HG02840 (cell line): Measurements from ENCODE around the gene PPAT.
"Not testable (repeated sequence)": the region's sequence is repeated elsewhere in the genome, so short reads cannot be mapped to it uniquely, and the experiment has no call there.

Experiments
- ATAC-seq: cut with Tn5 transposase; IDR thresholded peaks from one replicate; pipeline ENCODE4 v1.9.1; 2021; ENCODE audit warnings: mild to moderate bottlenecking, moderate library complexity, moderate number of reproducible peaks; ENCODE audit not compliant: unreplicated experiment, low FRiP score

Gene PPAT

DNA sequence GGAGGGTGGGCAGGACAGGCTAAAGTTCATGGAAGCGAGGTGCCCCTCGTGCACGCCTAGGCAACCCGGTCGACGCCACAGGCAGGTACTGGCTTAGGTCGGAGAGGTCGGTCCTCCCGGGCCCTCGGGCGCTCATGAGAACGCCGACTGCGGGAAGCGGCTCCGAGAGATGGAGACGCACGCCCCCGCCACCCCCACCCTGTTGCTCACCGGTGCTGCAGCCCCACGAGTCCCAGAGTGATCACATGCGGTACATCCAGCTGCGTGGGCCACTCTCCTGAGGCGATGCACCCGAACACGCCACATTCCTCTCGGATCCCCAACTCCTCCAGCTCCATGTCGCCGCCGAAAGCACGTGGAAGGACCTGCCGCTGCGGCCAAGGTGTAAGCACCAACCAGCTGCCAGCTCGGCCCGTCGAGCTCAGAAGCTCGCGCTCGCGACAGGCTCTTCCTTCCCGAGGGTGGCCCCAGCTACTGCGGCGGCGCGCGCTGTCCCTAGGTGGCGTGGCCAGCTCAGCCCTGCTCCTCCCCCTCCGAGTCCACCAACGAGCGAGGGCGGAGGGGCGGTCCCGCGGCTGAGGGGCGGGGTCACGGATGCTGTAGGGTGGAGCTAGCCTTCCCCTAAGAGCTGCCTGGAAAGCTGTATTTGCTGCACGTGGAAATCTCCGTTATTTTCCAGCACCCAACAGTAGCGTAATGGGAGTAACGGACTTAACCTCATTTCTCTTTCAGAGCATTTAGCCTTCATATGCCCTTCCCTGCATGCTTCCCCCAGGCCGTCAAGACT lies at the start of gene PPAT:
TSS of gene PPAT (minus strand) at position 476 of the 787 bp plus-strand sequence. CDS start at position 338, 138 bp downstream.
- ATAC-seq: peak; percentile 71

DNA sequence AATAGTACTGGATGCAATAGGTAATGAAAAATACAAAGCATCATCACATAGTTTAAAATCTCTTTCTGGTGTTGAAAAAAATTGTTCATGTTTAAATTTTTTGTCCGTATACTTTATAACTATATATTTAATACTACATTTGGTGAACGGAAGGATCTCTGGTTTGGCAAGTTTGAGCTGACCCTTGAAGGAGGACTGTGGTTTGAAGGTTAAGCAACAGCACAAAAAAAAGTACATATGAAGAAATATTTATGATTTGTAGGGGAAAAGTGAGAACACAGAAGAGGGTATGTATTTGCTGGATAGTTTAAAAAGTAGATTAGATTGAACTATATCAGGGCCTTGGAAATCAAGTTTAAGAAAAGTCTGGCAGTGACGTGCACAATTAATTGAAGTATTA lies 45.3 kb upstream of the PPAT start:
- ATAC-seq: no peak

DNA sequence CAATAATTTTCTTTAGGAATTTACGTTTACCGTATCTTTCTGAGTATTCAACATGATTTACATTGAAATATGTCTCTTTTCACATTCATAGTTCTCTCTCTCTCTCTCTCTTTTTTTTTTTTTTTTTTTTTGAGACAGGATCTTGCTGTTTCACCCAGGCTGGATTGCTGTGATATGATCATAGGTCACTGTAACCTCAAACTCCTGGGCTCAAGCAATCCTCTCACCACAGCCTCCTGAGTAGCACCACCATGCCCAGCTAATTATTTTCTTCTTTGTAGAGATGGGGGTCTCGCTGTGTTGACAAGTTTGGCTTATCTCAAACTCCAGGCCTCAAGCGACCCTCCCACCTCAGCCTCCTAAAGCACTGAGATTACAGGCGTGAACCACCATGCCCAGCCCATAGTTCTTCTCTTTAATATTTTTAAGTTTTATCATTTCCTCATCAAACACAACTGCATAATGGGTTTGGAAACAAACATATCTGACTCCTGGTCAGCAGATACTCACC lies 41.8 kb upstream of the PPAT start:
- no peak for ATAC-seq

DNA sequence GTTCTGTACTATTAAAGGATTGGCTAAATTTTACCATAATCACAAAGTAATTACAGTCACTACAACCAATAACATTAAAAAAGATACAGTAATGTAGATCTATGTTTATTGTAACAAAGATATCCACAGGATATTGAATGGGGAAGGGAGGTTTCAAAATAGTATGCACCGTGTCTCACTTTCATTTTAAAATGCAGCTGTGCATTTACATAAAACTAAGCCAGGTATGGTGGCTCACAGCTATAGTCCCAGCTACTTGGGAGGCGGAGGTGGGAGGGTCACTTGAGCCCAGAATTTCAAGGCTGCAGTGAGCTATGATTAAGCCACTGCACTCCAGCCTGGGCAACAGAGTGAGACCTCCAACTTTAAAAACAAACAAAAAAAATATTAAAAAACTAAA lies 40.5 kb upstream of the PPAT start:
- no peak for ATAC-seq

DNA sequence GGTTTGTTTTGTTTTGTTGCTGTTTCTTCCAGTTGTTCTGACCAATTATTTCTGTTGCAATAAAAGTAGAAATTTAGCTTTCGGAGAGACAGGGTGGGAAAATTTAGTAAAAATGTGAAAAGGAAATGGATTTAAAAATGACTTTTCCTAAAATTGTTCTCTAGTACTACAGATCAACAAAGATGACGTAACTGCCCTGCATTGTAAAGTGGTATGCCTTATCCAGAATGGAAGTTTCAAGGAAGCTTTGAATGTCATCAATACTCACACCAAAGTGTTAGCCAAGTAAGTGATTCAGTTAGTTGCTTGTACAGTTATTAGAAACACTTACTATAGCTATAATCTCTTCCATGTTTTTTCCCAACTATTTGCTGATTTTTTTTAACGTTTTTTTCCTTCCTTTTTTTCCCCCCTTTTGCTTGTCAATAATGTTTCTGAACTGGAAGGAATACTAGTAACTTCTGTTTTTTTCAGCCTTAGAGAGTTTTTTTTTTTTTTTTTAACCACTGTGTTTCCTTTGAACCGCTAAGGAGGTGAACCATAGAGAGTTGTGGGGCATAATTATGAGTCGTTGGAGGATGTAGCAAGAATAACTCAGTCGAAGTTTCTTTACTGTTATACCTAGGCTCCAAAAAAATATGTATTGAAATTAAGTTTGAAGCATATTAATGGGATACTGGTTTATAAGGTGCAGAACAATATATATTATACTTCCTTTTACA lies 34.2 kb upstream of the PPAT start:
- no peak for ATAC-seq

DNA sequence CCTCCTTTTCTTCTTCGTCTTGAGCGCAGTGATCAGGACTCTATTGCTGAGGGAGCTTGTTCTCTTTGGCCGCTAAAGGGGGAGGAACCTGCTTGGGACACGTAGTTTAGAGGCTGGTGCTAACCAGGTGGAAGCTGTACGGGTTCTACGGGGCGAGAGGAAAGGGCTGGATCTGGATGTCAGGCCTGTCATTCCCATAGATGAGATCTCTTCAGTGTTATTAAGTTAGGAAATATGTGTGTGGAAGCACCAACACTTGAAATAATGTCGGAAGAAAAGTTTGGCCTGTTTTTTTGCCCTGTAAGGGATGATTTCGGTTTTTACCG lies 32.6 kb upstream of the PPAT start:
- ATAC-seq: peak; percentile 51

DNA sequence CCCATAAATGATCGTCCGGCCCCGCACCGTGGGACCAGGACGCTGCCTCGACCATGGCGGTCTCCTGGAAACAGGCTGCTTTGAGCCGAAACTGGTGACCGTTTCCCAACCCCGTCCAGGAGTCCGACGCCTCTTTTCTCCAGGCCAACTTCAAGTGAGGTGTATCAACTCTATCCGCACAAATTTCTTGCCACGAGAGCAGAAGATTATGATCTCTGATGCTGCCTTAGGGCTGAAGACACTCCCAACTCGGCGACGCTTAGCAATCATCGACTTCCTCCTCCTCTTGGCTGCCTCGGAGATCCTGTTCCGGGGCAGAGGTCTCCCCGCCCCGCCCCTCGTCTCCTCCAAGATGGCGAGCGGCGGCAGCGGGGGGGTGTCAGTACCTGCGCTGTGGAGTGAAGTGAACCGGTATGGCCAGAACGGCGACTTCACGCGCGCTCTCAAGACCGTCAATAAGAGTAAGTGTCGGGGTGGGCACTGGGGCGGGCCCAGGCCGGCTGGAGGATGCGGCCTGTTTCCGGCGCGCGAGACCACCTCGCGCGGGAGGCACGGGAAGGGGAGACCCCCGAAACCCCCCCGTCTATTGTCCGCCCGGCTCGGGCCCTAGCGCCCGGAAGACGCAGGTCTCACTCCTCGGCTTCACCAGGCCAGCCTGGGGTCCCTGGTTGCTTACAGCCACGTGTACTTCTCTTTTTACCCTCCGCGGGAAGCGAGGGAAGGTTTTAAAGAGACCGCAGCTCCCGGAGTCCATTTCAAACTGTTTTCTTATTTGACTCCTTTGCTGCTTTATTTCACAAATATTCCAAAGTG lies 32.1 kb upstream of the PPAT start, which contains the start of gene SRP72:
TSS of gene SRP72 (plus strand) at position 334 of the 813 bp plus-strand sequence. CDS start at position 353, 19 bp downstream.
- ATAC-seq: peak; percentile 92

DNA sequence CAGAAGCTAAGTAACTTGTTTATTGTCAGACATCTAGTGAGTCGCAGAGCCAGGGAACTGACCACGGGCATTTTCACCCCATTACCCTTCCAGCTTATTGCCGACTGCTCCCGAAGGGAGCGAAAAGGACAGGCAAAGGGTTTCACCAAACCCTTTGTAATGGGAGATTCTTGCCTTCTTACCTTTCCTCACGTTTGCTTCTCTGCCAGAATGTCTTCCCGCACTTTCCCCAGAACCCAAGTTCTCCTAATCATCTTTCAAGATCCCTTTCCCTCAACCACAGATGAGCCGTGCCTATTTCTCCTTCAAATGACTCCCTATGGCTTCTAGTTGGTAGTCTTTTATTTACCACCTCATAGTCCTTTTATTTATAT lies 31.5 kb upstream of the PPAT start:
- ATAC-seq: no peak

DNA sequence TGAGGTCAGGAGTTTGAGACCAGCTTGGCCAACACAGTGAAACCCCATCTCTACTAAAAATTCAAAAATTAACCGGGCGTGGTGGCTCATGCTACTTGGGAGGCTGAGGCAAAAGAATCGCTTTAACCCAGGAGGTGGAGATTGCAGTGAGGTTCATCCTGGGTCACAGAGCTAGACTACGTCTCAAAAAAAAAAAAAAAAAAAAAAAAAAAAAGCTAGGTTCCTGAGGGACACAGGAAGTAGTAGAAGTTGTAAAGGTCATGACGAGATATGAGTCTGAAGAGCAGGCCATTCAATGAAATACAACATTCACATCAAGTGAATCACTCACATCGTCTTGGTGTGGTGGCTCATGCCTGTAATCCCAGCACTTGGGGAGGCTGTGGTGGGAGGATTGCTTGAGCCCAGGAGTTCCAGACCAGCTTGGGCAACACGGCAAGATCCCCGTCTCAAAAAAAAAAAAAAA lies 30.9 kb upstream of the PPAT start:
- ATAC-seq: not testable (repeated sequence)

DNA sequence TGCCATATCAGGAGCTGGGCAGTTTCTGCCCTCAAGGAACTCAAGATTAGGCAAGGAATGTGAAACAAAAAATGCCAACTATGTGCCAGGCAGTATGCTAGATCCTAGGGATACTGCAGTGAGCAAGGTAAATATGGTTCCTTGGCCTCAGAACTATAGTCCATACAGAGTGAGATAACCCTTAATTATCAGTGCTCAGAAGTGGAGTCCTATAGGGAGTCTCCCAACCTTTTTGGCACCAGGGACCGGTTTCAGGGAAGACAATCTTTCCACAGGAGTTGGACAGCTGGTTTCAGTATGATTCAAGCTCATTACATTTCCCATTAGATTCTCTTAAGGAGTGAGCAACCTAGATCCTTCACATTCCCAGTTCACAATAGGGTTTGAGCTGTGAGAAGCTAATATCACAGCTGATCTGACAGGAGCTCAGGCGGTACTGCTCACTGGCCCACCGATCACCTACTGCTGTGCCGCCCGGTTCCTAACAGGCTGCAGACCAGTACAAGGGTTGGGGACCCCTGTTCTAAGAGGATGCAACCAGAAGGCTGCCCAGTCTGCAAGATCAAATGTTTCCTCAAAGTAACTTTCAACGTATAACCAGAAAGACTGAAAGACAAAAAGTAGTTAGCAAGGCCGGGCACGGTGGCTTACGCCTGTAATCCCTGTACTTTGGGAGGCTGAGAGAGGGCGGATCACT lies 30.3 kb upstream of the PPAT start:
- ATAC-seq: no peak

DNA sequence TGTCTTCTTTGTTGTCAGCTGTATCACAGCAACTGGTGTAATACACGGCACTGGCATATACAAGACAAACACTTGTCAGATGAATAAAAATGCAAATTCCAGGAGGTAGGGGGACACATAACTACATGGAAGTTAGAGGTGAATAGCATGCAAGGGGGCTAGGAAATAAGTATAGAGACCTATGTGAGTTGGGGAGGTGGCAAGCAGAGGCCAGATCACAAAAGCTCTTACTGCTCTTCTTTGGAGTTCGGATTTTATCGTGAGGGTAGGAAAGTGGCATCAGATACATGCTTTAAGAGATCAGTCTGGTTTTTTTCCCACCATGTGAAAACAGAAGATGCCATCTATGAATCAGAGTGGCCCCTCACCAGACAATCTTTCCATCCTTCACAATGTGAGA lies 29.2 kb upstream of the PPAT start:
- no peak for ATAC-seq

DNA sequence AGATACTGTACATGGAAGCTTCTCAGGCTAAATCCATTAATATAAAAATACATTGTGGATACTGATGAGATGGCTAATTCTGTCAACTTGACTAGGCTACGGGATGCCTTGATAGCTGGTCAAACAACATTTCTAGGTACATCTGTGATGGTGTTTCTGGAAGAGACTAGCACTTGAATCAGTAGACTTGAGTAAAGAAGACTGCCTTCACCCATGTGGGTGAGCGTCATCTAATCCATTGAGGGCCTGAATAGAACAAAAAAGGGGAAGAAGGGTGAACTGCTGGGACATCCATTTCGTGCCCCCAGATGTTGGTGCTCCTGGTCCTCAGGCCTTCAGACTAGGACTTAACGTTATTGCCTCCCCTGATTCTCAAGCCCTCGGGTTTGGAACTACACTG lies 28.3 kb upstream of the PPAT start:
- ATAC-seq: no peak

DNA sequence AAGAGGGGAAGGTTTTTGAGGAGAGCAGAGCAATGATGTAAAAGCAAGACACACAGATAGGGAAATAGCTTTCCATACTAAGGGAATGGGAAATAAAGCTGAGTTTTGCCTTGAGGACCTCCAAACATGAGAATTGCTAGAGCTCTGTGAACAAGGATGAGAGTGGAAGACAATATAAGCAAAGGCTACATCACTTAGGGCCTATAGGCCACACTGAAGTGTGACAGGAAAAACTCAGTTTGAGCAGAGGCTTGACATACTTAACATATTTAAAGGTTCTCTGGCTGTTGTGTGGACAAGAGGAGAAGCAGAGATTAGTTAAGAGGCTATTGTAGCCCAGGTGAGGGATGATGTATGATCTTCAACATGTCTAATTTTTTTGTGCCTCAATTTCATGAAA lies 26.7 kb upstream of the PPAT start:
- no peak for ATAC-seq

DNA sequence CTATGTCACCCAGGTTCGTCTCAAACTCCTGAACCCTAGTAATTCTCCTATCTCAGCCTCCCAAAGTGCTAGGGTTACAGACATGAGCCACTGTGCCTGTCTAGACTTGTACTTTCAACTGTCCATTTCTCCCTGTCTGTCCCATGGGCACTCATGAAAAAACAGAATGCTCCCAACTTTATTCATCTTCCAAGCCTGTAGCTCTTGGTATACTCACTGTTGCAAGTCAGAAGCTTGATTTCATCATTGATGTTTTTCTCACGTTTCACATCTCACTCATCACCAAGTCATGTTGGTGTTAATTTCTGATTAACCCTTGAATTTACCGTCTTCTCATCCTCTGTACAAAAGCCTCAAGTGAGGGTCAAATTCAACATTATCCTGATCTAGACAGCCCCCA lies 24.7 kb upstream of the PPAT start:
- ATAC-seq: no peak

DNA sequence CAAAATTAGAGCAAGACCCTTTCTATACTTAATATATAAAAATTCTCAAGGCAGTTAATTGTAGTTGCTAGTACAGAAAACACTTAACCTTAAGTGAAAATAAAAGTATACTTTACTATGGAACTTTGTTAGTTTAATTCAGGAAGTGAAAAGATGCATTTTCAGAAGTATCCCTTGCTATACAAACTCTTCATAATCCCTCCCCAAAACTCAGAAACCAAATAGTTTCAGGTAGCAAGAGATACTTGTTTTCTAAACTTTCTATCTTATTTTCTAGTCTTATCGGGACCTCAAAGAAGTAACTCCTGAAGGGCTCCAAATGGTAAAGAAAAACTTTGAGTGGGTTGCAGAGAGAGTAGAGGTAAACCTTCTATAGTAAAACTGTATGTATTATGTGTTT lies 14.9 kb upstream of the PPAT start:
- no peak for ATAC-seq

DNA sequence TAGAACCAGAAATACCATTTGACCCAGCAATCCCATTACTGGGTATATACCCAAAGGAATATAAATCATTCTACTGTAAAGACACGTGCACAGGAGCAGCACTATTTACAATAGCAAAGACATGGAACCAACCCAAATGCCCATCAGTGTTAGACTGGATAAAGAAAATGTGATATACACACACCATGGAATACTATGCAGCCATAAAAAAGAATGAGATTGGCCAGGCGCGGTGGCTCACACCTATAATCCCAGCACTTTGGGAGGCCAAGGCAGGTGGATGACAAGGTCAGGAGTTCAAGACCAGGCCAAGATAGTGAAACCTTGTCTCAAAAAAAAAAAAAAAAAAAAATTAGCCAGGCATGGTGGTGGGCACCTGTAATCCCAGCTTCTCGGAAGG lies 14.1 kb upstream of the PPAT start:
- not testable (repeated sequence) for ATAC-seq

DNA sequence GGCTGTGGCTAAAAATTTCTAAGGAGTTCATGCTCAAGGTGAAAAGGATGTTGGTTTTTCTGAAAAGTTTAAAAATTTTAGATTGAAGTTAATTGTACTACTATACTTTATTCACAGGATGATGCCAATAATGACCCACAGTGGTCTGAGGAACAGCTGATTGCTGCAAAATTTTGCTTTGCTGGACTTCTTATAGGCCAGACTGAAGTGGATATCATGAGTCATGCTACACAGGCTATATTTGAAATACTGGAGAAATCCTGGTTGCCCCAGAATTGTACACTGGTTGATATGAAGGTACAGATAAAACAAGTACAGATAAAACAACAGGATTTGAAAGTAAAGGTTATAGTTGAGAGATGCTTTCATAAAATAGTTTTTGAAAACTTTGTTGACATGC lies 12.9 kb upstream of the PPAT start:
- no peak for ATAC-seq

DNA sequence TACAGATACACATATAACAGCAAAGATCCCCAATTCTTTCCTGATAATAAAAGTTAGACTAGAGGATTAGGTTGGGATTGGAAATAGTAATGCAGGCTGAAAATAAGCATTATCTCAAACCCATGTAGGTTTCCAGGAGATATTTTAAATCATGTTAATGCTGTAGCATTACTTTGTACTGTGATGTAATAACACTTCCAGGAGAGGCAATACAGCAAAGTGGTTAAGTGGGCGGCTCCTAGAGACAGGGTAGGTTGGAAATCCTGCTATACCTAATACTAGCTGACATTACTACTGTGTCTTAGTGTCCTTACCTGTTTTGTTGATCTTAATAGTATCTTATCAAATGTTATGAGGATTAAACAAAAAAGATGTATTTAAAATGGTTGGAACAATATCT lies 10.3 kb upstream of the PPAT start:
- no peak for ATAC-seq

DNA sequence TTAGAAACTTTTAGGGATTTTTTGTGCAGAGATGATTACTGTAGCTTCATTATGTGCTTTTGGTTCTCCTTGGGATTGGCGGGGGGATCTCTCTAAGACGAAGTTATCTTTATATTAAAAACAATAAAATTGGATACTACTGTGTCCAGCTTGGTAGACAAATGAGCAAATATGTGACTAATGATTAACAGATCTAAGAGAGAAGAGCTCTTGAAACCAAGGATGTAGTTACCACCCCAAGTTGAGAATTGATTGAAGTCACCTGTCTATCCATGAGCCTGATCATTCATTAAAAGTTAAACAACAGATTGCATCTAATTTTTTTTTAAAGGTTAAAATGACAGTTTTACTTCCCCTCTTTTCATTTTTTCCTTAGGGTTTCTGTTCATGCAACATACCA lies 9.3 kb upstream of the PPAT start:
- no peak for ATAC-seq

DNA sequence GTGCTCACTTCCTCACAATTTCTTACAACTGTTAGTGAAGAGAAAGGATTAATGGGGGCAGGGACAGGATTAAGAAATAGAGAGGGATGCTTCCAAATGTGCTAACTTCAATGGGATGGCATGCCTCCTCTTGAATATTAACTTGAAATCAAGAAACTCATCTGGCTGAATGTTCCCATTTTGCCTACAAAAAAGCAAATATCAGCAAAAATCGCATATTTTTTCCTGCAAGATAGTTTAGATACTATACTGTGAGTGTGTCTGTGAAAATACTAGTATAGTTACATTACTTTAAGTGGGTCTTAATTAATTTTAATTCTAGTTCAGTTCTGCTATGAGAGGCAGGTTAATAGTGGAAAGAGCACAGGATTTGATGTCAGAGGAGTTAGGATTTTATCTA lies 5.6 kb upstream of the PPAT start:
- ATAC-seq: no peak
